Fibroblast of the aortic adventitia (primary cell): ENCODE measurements around the gene SPACA7. TPM values are rescaled to one million over a fixed set of nuclear protein-coding genes. Genes with fewer than 3 reads are reported as not detected.

Source experiments
- DNase-seq: peaks from one replicate; pipeline ENCODE4 v3.0.0-alpha.2; 2010; ENCODE audit warnings: low read depth
- H3K4me3 ChIP-seq: 2 replicates; pipeline ENCODE4 v1.5.1; 2011; ENCODE audit warnings: low read depth, mild to moderate bottlenecking, control low read depth, low read length, moderate library complexity
- CTCF ChIP-seq: IDR thresholded peaks from 2 replicates; pipeline ENCODE4 v1.5.1; 2011; ENCODE audit warnings: mild to moderate bottlenecking, low read length, control low read depth, inconsistent platforms; ENCODE audit not compliant: insufficient read depth
- total RNA-seq: library from RNA; depleted of rRNA; stranded (reverse); fragments of >200 nt; gene quantifications from 2 replicates; pipeline ENCODE4 v1.2.3, GENCODE V29; 2012; ENCODE audit warnings: low replicate concordance

SPACA7 gene
- total RNA-seq, 1 donor: not detected

GRCh38 chr13:112331675-112332074 is 44.5 kb upstream of the SPACA7 start:
- H3K4me3 ChIP-seq: no peak overlapping the region
- TF ChIP-seq CTCF: no peak
- no peak for DNase-seq

- DNase-seq: no peak
- no peak for TF ChIP-seq CTCF
- no peak overlapping the region for H3K4me3 ChIP-seq
Measured at GRCh38 chr13:112332727-112333126, 43.4 kb upstream of the SPACA7 start.

- no peak overlapping the region for H3K4me3 ChIP-seq
- DNase-seq: no peak
- TF ChIP-seq CTCF: no peak
Measured at GRCh38 chr13:112333756-112334543, 42.2 kb upstream of the SPACA7 start.

GRCh38 chr13:112335135-112335534 is 41.0 kb upstream of the SPACA7 start:
- H3K4me3 ChIP-seq: no peak overlapping the region
- DNase-seq: no peak
- no peak for TF ChIP-seq CTCF

- TF ChIP-seq CTCF: no peak
- DNase-seq: no peak
Measured at GRCh38 chr13:112341446-112341845, 34.7 kb upstream of the SPACA7 start.

GRCh38 chr13:112341976-112342735 is 34.0 kb upstream of the SPACA7 start:
- TF ChIP-seq CTCF: no peak
- no peak overlapping the region for H3K4me3 ChIP-seq

More at GRCh38 chr13:112341446-112341845, 34.7 kb upstream of the SPACA7 start:
- H3K4me3 ChIP-seq: no peak overlapping the region

More at GRCh38 chr13:112341976-112342735, 34.0 kb upstream of the SPACA7 start:
- DNase-seq: no peak
